GM21515 (cell line): ENCODE results near the gene DLGAP4.
"Not testable (repeated sequence)": the region's sequence is repeated elsewhere in the genome, so short reads cannot be mapped to it uniquely, and the experiment has no call there.

Source experiments
- ATAC-seq: cut with Tn5 transposase; IDR thresholded peaks from one replicate; pipeline ENCODE4 v1.9.1; 2021; ENCODE audit not compliant: unreplicated experiment

DLGAP4 gene

GRCh38 chr20:36490191-36490590 lies 184.1 kb downstream of the DLGAP4 start:
- ATAC-seq, result no peak

DNA sequence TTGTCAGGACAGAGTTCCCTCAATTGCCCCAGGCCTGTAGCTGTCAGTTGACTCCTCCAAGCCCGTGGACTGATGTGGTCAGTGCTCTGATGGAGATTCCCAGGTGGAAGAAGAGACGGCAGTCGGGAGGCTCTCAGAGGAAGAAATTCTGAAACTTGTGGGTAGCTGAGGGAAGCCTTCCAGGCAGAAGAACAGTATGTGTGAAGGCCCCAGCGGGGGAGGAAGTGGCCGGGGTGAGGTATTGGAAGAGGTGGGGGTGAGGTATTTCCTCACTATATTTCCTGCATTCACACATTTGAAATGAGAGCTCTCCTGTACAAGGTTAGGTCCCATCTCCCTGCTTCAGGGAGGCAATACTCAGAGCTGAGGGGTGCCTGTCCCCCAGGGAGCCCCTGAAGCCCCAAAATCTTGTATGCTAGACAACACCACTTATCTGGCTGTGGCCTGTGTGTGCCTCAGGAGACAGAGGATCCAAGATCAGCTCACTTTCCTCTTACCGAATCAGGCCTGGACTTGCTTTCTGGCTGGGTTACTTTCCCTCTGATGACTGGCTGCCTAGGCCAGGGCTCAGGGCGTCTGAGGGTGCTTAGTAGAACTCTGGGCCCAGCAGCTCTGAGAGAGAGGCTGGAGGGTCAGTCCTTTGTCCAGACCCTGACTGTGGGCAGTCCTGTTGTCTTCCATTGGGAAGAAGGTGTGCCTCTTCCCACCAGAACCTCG lies 185.9 kb downstream of the DLGAP4 start:
- no peak for ATAC-seq

DNA sequence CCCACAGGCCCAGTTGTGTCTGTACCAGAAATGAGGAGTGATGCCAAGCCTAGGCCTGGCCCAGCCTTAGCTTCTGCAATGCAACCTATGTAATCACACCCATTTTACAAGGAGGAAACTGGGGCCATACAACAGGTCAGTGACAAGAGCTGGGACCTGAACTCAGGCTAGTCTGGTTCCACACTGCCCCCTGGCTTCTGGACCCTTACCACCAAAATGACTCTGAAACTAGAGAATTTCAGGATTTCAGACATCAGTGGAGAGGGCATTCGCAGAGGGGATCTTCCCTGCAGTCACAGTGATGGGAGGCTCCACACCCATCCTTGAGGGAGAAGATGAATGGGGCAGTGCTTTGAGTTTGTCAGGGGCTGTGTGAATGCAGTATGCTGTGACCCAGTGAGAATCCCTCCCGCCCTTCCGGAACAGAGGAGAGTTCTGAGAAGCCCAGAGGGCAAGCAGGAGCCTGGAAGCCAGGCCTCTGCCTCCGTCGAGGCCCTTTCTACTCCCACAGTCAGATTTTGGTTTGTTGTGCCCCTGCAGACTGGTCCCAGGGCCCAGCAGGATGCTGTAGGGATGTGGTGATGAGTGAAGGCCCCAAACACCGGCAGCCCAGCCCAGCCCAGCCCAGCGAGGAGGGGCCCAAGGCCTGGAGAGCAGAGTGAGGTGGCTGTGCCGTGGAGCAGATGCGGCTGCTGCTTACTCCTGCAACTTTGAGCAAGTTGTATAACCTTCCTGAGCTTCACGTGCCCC lies 187.1 kb downstream of the DLGAP4 start:
- no peak for ATAC-seq

- ATAC-seq, result no peak
Measured at GRCh38 chr20:36493801-36494114, 187.6 kb downstream of the DLGAP4 start.

- ATAC-seq, result no peak
Measured at GRCh38 chr20:36496707-36497669, 190.8 kb downstream of the DLGAP4 start.

- no peak for ATAC-seq
Measured at GRCh38 chr20:36497856-36498255, 191.7 kb downstream of the DLGAP4 start.

DNA sequence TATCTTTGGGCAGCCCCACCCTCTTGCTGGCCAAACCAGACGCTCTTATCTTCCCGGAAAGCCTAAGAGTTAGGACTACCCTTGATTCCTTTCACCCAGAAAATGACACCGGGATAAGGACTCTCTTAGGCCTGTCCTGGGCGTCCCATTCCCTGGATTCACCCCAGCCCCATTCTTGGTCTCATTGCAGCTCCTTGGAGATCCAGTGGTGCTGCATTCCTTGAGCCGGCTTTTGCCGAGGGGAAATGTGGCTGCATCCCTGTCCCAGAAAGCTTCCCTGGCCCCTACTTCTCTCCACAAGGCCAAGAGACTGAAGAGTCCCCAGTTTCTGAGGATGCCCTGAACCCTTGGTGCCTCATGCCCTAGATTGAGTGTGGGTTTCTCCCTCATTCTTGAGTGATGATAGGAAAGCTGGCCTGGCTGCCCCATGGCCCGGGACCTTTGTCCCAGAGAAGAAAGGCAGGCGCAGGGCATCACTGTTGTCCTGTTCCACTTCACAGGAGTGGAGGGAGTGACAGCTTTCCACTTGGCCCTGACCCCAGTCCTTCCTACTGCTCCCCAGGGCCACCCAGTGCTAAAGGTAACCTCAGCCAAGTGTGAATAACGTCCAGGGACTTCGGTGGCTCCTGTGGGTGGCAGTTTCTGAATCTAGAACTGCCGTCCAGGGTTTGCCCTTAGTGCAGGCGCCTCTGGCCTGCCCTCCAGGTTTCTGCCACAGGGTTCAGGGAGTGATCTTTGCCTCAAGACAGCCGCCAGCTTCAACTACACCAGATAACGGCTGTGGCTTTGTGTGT lies 192.4 kb downstream of the DLGAP4 start:
- ATAC-seq, result no peak

GRCh38 chr20:36499211-36499610 lies 193.1 kb downstream of the DLGAP4 start:
- ATAC-seq, result no peak

GRCh38 chr20:36499723-36500501 lies 193.8 kb downstream of the DLGAP4 start:
- ATAC-seq, result no peak

GRCh38 chr20:36501367-36502006 lies 195.3 kb downstream of the DLGAP4 start:
- no peak for ATAC-seq

- ATAC-seq, result no peak
Measured at GRCh38 chr20:36504295-36504694, 198.2 kb downstream of the DLGAP4 start.

DNA sequence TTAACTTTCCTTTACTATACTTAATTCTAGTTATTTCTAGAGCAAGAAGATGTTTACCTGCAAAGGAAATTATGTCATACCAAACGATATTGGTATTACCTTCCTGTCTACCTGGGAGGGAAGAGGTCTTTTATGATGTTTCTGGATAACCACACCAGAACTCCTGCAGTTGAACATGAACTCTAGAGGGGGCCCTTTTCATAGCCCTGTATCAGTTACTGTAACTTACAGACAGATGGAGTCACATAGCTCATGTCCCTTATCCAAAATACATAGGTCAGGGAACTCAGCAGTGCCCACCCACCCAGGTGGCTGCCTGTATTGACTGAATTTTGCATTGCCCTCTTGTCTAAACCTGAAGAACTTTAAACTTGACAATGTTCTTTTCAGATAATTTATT lies 200.1 kb downstream of the DLGAP4 start:
- ATAC-seq, result no peak

DNA sequence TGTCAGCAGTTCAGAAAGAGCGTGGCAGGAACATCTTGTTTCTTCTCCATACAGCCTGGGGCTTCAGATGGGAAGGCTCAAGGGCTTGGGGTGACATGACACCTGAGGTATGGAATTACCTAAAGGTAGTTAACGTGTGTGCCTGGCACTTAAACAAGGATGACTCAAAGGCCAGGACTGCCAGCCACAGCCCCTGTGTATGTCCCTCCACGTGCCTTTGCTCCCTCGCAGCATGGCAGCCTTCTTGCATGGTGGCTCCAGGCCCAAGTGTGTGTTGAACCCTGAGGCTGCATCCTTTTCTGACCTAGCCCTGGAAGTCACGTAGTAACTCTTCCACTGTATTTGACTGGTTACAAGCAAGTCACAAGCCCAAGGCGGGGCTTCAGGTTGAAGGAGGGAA lies 201.6 kb downstream of the DLGAP4 start:
- ATAC-seq, result no peak

DNA sequence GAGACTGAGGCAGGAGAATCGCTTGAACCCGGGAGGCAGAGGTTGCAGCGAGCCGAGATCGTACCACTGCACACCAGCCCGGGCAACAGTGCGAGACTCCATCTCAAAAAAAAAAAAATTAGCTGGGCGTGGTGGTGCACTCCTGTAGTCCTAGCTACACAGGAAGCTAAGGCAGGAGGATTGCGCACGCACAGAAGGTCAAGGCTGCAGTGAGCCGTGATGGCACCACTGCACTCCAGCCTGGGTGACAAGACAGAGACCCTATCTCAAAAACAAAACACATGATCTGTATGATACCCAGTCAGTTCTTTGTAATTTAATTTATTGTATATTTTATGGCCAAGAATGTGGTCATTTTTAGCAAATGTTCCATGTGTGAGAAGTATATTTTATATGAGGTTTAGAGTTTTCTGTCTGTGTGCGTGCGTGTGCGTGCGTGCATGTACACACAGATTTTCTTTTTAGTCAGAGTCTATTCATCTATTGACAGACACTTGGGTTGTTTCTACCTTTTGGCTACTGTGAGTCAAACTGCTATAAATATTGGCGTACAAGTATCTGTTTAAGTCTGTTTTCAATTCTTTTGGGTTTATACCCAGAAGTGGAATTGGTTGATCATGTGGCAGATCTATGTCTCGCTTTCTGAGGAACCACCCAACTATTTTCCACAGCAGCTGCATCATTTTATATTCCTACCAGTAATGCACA lies 213.0 kb downstream of the DLGAP4 start:
- ATAC-seq, result no peak

DNA sequence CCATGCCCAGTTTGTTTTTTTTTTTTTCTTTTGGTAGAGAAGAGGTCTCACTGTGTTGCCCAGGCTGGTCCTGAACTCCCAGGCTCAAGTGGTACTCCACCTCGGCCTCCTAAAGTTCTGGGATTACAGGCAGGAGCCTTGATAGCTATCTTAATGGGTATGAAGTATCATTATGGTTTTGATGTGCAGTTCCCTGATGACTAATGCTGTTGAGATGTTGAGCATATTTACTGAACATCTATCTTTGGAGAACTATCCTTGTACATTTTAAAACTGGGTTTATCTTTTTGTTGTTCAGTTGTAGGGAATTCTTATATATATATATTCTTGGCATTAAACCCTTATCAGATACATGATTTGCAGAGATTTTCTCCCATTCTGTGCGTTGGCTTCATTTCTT lies 213.8 kb downstream of the DLGAP4 start:
- ATAC-seq, result no peak

DNA sequence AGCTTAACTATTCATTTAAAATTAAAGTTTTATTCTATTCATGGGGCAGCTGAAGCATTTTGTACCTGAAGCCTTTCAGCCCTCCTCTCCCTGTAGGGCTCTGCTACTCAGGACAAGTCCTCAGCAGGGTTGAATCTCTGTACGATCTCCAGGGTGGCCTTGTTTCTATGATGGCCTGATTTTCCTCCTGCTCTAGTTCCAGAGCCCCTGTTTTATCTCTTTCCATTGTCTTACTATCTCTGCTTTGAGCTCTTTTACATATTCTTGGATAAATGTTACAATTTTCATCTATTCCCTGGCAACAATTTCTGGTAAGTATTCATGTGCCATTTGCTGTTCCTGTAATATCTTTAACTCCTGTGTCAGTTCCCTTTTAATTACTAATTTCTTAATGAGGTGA lies 215.4 kb downstream of the DLGAP4 start:
- no peak for ATAC-seq

GRCh38 chr20:36522412-36522811 lies 216.3 kb downstream of the DLGAP4 start:
- ATAC-seq, result not testable (repeated sequence)

- ATAC-seq, result no peak
Measured at GRCh38 chr20:36523341-36523740, 217.2 kb downstream of the DLGAP4 start.
